ENCODE data around the gene CDC27.

Gene CDC27

DNA sequence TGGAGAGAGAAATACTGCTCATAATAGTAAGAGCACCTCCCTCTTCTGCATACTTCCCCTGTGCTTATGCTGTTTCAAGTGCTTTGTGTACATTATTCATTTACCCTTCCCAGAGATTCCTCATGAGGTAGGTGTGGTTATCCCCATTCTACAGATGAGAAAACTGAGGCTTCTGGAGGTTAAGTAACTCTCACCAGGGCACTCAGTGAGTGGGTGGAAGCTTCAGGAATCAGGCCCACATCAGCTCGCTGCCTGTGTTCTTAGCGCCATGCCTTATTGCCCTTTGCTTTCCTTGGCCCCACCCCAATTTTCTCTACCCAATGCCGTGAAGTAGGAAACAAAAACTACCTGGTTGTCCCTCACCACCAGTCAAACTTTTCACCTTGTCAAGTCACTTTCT lies 46.4 kb upstream of the CDC27 start:
- TF ChIP-seq EGR1 (IDR thresholded peaks at IDR 0.05) (no peak), TCF12 (IDR thresholded peaks at IDR 0.05; ENCODE audit: low read depth) (no peak), TAF1 (IDR thresholded peaks at IDR 0.05; ENCODE audit: low read depth) (no peak), NFIC (IDR thresholded peaks at IDR 0.05) (no peak), YY1 (IDR thresholded peaks at IDR 0.05; ENCODE audit: low read depth) (no peak), FOXM1 (IDR thresholded peaks at IDR 0.05; ENCODE audit: borderline replicate concordance, low read depth) (no peak), EP300 (IDR thresholded peaks at IDR 0.05; ENCODE audit: borderline replicate concordance) (no peak)
- TF ChIP-seq, protein P1, sequence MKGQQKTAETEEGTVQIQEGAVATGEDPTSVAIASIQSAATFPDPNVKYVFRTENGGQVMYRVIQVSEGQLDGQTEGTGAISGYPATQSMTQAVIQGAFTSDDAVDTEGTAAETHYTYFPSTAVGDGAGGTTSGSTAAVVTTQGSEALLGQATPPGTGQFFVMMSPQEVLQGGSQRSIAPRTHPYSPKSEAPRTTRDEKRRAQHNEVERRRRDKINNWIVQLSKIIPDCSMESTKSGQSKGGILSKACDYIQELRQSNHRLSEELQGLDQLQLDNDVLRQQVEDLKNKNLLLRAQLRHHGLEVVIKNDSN (IDR thresholded peaks at IDR 0.05), result no peak

DNA sequence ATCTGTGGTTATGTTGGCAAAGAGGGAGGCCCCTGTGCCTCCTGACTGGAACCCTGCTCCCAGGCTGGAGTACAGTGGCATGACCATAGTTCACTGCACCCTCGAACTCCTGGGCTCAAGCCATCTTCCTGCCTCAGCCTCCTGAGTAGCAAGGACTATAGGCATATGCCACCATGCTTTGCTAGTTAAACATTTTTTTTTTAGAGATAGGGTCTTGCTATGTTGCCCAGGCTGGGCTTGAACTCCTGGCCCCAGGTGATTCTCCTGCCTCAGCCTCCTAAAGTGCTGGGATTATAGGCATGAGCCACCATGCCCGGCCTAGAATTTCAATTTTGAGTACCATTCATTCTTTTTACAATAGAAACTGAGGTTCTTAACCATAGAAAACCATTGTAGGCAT lies 43.4 kb upstream of the CDC27 start:
- no peak for TF ChIP-seq EGR1 (IDR thresholded peaks at IDR 0.05)
- TF ChIP-seq EP300 (IDR thresholded peaks at IDR 0.05; ENCODE audit: borderline replicate concordance), result no peak
- TF ChIP-seq, protein P2, sequence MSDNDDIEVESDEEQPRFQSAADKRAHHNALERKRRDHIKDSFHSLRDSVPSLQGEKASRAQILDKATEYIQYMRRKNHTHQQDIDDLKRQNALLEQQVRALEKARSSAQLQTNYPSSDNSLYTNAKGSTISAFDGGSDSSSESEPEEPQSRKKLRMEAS (IDR thresholded peaks at IDR 0.05), result no peak
- TF ChIP-seq CEBPB (IDR thresholded peaks at IDR 0.05), result no peak
- no peak for TF ChIP-seq NFIC (IDR thresholded peaks at IDR 0.05)
- TF ChIP-seq, protein P3, sequence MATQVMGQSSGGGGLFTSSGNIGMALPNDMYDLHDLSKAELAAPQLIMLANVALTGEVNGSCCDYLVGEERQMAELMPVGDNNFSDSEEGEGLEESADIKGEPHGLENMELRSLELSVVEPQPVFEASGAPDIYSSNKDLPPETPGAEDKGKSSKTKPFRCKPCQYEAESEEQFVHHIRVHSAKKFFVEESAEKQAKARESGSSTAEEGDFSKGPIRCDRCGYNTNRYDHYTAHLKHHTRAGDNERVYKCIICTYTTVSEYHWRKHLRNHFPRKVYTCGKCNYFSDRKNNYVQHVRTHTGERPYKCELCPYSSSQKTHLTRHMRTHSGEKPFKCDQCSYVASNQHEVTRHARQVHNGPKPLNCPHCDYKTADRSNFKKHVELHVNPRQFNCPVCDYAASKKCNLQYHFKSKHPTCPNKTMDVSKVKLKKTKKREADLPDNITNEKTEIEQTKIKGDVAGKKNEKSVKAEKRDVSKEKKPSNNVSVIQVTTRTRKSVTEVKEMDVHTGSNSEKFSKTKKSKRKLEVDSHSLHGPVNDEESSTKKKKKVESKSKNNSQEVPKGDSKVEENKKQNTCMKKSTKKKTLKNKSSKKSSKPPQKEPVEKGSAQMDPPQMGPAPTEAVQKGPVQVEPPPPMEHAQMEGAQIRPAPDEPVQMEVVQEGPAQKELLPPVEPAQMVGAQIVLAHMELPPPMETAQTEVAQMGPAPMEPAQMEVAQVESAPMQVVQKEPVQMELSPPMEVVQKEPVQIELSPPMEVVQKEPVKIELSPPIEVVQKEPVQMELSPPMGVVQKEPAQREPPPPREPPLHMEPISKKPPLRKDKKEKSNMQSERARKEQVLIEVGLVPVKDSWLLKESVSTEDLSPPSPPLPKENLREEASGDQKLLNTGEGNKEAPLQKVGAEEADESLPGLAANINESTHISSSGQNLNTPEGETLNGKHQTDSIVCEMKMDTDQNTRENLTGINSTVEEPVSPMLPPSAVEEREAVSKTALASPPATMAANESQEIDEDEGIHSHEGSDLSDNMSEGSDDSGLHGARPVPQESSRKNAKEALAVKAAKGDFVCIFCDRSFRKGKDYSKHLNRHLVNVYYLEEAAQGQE (IDR thresholded peaks at IDR 0.05; ENCODE audit: low read depth), result no peak
- no peak for TF ChIP-seq RAD21 (IDR thresholded peaks at IDR 0.05; ENCODE audit: low read depth)
- no peak for TF ChIP-seq YY1 (IDR thresholded peaks at IDR 0.05; ENCODE audit: low read depth)
- TF ChIP-seq, protein P1 (IDR thresholded peaks at IDR 0.05), result no peak
- no peak for TF ChIP-seq ZBTB7A (IDR thresholded peaks at IDR 0.05; ENCODE audit: low read depth)
- TF ChIP-seq TEAD4 (IDR thresholded peaks at IDR 0.05), result no peak
- no peak for TF ChIP-seq CREB1 (IDR thresholded peaks at IDR 0.05; ENCODE audit: low read depth)
- no peak for TF ChIP-seq TCF12 (IDR thresholded peaks at IDR 0.05; ENCODE audit: low read depth)
- no peak for TF ChIP-seq FOXM1 (IDR thresholded peaks at IDR 0.05; ENCODE audit: borderline replicate concordance, low read depth)
- TF ChIP-seq TAF1 (IDR thresholded peaks at IDR 0.05; ENCODE audit: low read depth), result no peak

DNA sequence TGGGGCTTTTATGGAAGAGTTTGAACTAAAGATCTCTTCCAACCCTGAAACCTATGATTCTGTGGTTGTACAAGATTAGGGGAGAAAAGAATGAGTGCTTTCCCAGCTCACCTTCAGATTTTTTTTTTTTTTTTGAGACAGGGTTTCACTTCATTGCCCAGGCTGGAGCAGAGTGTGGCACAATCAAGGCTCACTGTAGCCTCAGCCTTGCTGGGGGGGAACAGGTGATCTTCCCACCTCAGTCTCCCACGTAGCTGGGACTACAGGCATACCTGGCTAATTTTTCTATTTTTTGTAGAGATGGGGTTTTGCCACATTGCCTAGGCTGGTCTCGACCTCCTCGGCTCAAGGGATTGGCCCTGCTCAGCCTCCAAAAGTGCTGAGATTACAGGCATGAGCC lies 42.8 kb upstream of the CDC27 start:
- TF ChIP-seq, protein P1 (IDR thresholded peaks at IDR 0.05), result no peak
- no peak for TF ChIP-seq TEAD4 (IDR thresholded peaks at IDR 0.05)
- TF ChIP-seq CEBPB (IDR thresholded peaks at IDR 0.05), result no peak
- TF ChIP-seq YY1 (IDR thresholded peaks at IDR 0.05; ENCODE audit: low read depth), result no peak
- no peak for TF ChIP-seq CREB1 (IDR thresholded peaks at IDR 0.05; ENCODE audit: low read depth)
- TF ChIP-seq ZBTB7A (IDR thresholded peaks at IDR 0.05; ENCODE audit: low read depth), result no peak
- no peak for TF ChIP-seq EGR1 (IDR thresholded peaks at IDR 0.05)
- no peak for TF ChIP-seq RAD21 (IDR thresholded peaks at IDR 0.05; ENCODE audit: low read depth)
- TF ChIP-seq TAF1 (IDR thresholded peaks at IDR 0.05; ENCODE audit: low read depth), result no peak
- no peak for TF ChIP-seq EP300 (IDR thresholded peaks at IDR 0.05; ENCODE audit: borderline replicate concordance)
- no peak for TF ChIP-seq NFIC (IDR thresholded peaks at IDR 0.05)
- TF ChIP-seq, protein P3 (IDR thresholded peaks at IDR 0.05; ENCODE audit: low read depth), result no peak
- TF ChIP-seq FOXM1 (IDR thresholded peaks at IDR 0.05; ENCODE audit: borderline replicate concordance, low read depth), result no peak

DNA sequence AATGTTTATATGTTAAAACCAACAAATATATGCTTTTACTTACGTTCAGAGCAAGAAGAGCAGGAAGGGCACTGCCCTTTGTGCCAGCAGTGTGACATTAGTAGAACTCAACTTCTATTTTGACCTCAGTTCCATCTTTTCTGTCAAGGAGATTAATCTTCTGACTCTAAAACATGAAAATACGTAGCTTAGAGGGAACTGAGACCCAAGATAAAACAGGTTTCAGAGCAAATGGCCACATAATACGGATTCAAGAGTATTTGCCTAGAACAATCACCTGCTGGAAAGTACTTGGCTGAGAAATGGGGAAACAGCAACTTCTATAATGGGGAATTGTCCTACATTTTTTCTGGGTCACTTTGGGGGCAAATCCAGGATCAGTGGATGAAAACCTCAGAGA lies 42.2 kb upstream of the CDC27 start:
- TF ChIP-seq CEBPB (IDR thresholded peaks at IDR 0.05), result no peak
- TF ChIP-seq CREB1 (IDR thresholded peaks at IDR 0.05; ENCODE audit: low read depth), result no peak
- TF ChIP-seq, protein P2 (IDR thresholded peaks at IDR 0.05), result no peak
- no peak for TF ChIP-seq EP300 (IDR thresholded peaks at IDR 0.05; ENCODE audit: borderline replicate concordance)
- TF ChIP-seq FOXM1 (IDR thresholded peaks at IDR 0.05; ENCODE audit: borderline replicate concordance, low read depth), result no peak
- TF ChIP-seq, protein P3 (IDR thresholded peaks at IDR 0.05; ENCODE audit: low read depth), result no peak
- no peak for TF ChIP-seq TCF12 (IDR thresholded peaks at IDR 0.05; ENCODE audit: low read depth)
- TF ChIP-seq NFIC (IDR thresholded peaks at IDR 0.05), result no peak
- no peak for TF ChIP-seq TEAD4 (IDR thresholded peaks at IDR 0.05)

Data from Ishikawa (cell line).